HepG2 (cell line): ENCODE results near the gene HDAC4. TPM values are rescaled to one million over a fixed set of nuclear protein-coding genes. Genes with fewer than 3 reads are reported as not detected.

Experiments
- ATAC-seq: fragments of 200-7000 bp; cut with Tn5 transposase; 3 replicates; pipeline ENCODE4 v1.9.1; 2020; ENCODE audit warnings: mild to moderate bottlenecking, moderate library complexity
- BruUV-seq: library from RNA; stranded (reverse); fragments of 400-500 nt; replicated peaks from 2 replicates; lab custom pipeline; 2021; lab: Mats Ljungman, UMichigan
- CTCF ChIA-PET: fragments of 300-600 bp; formaldehyde crosslinking; extraction: SDS; loops from one replicate; lab custom pipeline; 2021; ENCODE audit warnings: low total read pairs, inconsistent platforms, low intra/inter-chr PET ratio; lab: Yijun Ruan, JAX
- POLR2A ChIA-PET: fragments of 350-600 bp; sonication (Branson Sonifier 250); formaldehyde crosslinking; loops from one replicate; lab custom pipeline; 2020; ENCODE audit warnings: antibody characterized with exemption, inconsistent platforms; lab: Yijun Ruan, JAX
- DNase-seq: peaks from one replicate; pipeline ENCODE4 v3.0.0-alpha.2; 2015; ENCODE audit warnings: low spot score
- FAIRE-seq: peaks from 3 replicates; lab custom pipeline; 2011; peaks lifted over from hg19 to GRCh38; lab: Jason Lieb, UNC
- H2AFZ ChIP-seq: one replicate; pipeline ENCODE4 v1.6.1; 2011; ENCODE audit warnings: low read length, inconsistent platforms
- H3K27ac ChIP-seq: fragments of 300-600 bp; 3 replicates; pipeline ENCODE4 v1.8.0; 2011; ENCODE audit warnings: mixed run types, mild to moderate bottlenecking, mixed read lengths, low read length, inconsistent platforms; ENCODE audit not compliant: insufficient read depth; ENCODE audit errors: extremely low read length
- H3K27me3 ChIP-seq, 2 experiments: fragments of 200-600 bp in 1 of 2; 2 replicates in 1 of 2; 3 replicates in 1 of 2; pipeline versions ENCODE4 v1.6.0 to v1.8.0; 2011; ENCODE audit warnings: low read length in 2 of 2, mild to moderate bottlenecking in 2 of 2, moderate library complexity in 2 of 2, inconsistent platforms in 1 of 2; ENCODE audit not compliant: insufficient read depth in 2 of 2, control insufficient read depth in 1 of 2
- H3K36me3 ChIP-seq, 2 experiments: fragments of 200-600 bp in 1 of 2; replicated peaks in 1 of 2; 2 replicates in 1 of 2; 3 replicates in 1 of 2; pipeline versions ENCODE4 v1.5.1 to v1.8.0; 2011; ENCODE audit warnings: low read length in 2 of 2, inconsistent platforms in 1 of 2; ENCODE audit not compliant: insufficient read depth in 2 of 2, control insufficient read depth in 1 of 2
- H3K4me1 ChIP-seq: 2 replicates; pipeline ENCODE4 v1.5.1; 2012; ENCODE audit warnings: low read length, inconsistent platforms; ENCODE audit not compliant: insufficient read depth
- H3K4me2 ChIP-seq: 2 replicates; pipeline ENCODE4 v1.6.0; 2011; ENCODE audit warnings: low read depth, low read length, inconsistent platforms
- H3K4me3 ChIP-seq, 3 experiments: fragments of 200-600 bp in 1 of 3; sonication (generic), shearing (Covaris generic) in 1 of 3; replicated peaks in 1 of 3; 2 replicates each; pipeline ENCODE4 v1.5.1; 2011 to 2016; ENCODE audit warnings: low read length in 3 of 3, inconsistent platforms in 2 of 3, low read depth in 2 of 3, mild to moderate bottlenecking in 2 of 3, control low read depth in 1 of 3, mixed read lengths in 1 of 3; ENCODE audit not compliant: insufficient read depth in 1 of 3
- H3K79me2 ChIP-seq: one replicate; pipeline ENCODE4 v1.6.1; 2011; ENCODE audit warnings: low read length, inconsistent platforms; ENCODE audit not compliant: insufficient read depth
- H3K9ac ChIP-seq: 2 replicates; pipeline ENCODE4 v1.6.0; 2011; ENCODE audit warnings: mild to moderate bottlenecking, low read depth, low read length, inconsistent platforms; ENCODE audit not compliant: insufficient read depth
- H3K9me3 ChIP-seq: 2 replicates; pipeline ENCODE4 v1.5.1; 2012; ENCODE audit warnings: mild to moderate bottlenecking, low read length
- H4K20me1 ChIP-seq: 2 replicates; pipeline ENCODE4 v1.6.0; 2011; ENCODE audit warnings: inconsistent platforms, mild to moderate bottlenecking, low read length, moderate library complexity; ENCODE audit not compliant: insufficient read depth
- AGO2 ChIP-seq: fragments of 200-400 bp; formaldehyde crosslinking; optimal IDR thresholded peaks from 2 replicates; pipeline ENCODE3; 2017; ENCODE audit warnings: mild to moderate bottlenecking, low read depth, low read length, moderate library complexity
- ARNT ChIP-seq: fragments of 450-650 bp; IDR thresholded peaks from 2 replicates; pipeline ENCODE4 v1.6.1; 2017
- RFX3 ChIP-seq: IDR thresholded peaks from 2 replicates; pipeline ENCODE4 v1.6.1; 2016; ENCODE audit warnings: missing biosample characterization, missing genetic modification reagents
- ZNF296 ChIP-seq: sonication (generic); formaldehyde crosslinking; conservative IDR thresholded peaks from 2 replicates; pipeline ENCODE4 v1.5.0; 2020; ENCODE audit warnings: mild to moderate bottlenecking, missing genetic modification reagents
- WGBS: methylation state at CpG from one replicate; pipeline ENCODE4 v1.1.6; 2017; ENCODE audit warnings: low lambda C conversion rate; 5-methylcytosine and 5-hydroxymethylcytosine counted together
- in situ Hi-C: cut with HindIII; loops from 2 replicates; pipeline ENCODE4 v1.10.0; 2017; ENCODE audit warnings: low pct_unique_long_range_greater_than_20kb; ENCODE audit not compliant: extremely low pct_ligation_motif_present
- intact Hi-C: fragments of 100-400 bp; cut with micrococcal nuclease; formaldehyde crosslinking; loops from one replicate; pipeline ENCODE4 v1.10.0; 2022; ENCODE audit not compliant: unreplicated experiment
- polyA plus RNA-seq, 8 experiments: library from polyadenylated mRNA; depleted of rRNA in 3 of 8; stranded (reverse) in 7 of 8; unstranded in 1 of 8; fragments of >200 nt; fragmentation: Illumina TruSeq in 4 of 8; extraction: Trizol in 4 of 8; gene quantifications; 2 replicates each; pipeline versions ENCODE4 v1.2.1 to v1.2.3, GENCODE V29; 2011 to 2016; ENCODE audit warnings: low read depth in 4 of 8, missing spikeins in 1 of 8, mixed read lengths in 1 of 8; ENCODE audit not compliant: insufficient read depth in 1 of 8
- total RNA-seq, 5 experiments: library from RNA; depleted of rRNA; stranded (reverse); fragments of >200 nt; fragmentation: Illumina TruSeq; extraction: Trizol; gene quantifications; 2 replicates each; pipeline ENCODE4 v1.2.3, GENCODE V29; 2016; ENCODE audit warnings: low read depth in 1 of 5
- TF ChIP-seq, protein P1 (sequence below): sonication (generic); formaldehyde crosslinking; IDR thresholded peaks from 2 replicates; pipeline ENCODE4 v1.9.0; 2022; ENCODE audit warnings: low read depth, missing genetic modification reagents

Gene HDAC4
- total and polyA plus RNA-seq, 2 of the 13 experiments (the other 11 are each of a cell fraction or from before 2014, with no cell fraction given), result 10.1 to 11.5 TPM

DNA sequence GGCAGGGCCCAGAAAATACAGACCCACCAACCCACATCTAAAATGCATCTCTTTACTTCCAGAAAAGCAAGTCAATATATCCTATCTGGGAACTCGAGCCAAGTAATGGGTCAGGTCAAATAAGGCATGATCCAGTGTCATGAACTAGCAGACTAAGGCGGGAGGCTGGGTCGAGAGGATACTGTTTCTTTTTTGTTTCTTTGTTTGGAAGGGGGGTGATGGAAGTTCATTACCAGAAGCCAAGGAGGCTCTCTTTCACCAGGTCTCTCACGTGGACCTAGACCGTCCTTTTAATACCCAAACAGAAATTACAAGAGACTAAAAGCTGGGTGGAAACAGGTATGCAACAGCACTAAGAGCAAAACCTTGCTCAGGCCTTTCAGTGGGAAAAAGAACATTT lies 108.3 kb downstream of the HDAC4 start:
- POLR2A ChIA-PET, result no interaction called here
- Histone ChIP-seq H3K27ac (no peak overlapping the region), H3K27me3 (no peaks in the 10 kb centered on the region), H3K4me2 (no peak overlapping the region), H3K4me1 (peaks cover 44% of the 10 kb centered on the region), H3K4me3 (no peak overlapping the region), H3K9ac (no peak overlapping the region), H4K20me1 (peaks cover 54% of the 10 kb centered on the region), H3K36me3 (no peaks in the 10 kb centered on the region), H3K79me2 (peaks cover 54% of the 10 kb centered on the region), H2AFZ (no peak overlapping the region), H3K9me3 (no peaks in the 10 kb centered on the region)
- BruUV-seq, result no TSS peak
- ATAC-seq (no peak), DNase-seq (no peak), FAIRE-seq (no peak)
- CTCF ChIA-PET, result no interaction called here
- TF ChIP-seq RFX3, result no peak
- no peak for TF ChIP-seq ARNT
- TF ChIP-seq, protein P1, sequence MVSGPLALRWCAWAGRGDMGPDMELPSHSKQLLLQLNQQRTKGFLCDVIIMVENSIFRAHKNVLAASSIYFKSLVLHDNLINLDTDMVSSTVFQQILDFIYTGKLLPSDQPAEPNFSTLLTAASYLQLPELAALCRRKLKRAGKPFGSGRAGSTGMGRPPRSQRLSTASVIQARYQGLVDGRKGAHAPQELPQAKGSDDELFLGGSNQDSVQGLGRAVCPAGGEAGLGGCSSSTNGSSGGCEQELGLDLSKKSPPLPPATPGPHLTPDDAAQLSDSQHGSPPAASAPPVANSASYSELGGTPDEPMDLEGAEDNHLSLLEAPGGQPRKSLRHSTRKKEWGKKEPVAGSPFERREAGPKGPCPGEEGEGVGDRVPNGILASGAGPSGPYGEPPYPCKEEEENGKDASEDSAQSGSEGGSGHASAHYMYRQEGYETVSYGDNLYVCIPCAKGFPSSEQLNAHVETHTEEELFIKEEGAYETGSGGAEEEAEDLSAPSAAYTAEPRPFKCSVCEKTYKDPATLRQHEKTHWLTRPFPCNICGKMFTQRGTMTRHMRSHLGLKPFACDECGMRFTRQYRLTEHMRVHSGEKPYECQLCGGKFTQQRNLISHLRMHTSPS, result no peak
- no peak for TF ChIP-seq AGO2
- WGBS, result 84% methylated on average over 5 of the region's 5 CpGs
- in situ Hi-C loops (no loop called here), intact Hi-C loops (loop anchor here (10.0 kb wide), 1 partner anchor 112 kb away; the partner anchor contains the start of gene HDAC4)

DNA sequence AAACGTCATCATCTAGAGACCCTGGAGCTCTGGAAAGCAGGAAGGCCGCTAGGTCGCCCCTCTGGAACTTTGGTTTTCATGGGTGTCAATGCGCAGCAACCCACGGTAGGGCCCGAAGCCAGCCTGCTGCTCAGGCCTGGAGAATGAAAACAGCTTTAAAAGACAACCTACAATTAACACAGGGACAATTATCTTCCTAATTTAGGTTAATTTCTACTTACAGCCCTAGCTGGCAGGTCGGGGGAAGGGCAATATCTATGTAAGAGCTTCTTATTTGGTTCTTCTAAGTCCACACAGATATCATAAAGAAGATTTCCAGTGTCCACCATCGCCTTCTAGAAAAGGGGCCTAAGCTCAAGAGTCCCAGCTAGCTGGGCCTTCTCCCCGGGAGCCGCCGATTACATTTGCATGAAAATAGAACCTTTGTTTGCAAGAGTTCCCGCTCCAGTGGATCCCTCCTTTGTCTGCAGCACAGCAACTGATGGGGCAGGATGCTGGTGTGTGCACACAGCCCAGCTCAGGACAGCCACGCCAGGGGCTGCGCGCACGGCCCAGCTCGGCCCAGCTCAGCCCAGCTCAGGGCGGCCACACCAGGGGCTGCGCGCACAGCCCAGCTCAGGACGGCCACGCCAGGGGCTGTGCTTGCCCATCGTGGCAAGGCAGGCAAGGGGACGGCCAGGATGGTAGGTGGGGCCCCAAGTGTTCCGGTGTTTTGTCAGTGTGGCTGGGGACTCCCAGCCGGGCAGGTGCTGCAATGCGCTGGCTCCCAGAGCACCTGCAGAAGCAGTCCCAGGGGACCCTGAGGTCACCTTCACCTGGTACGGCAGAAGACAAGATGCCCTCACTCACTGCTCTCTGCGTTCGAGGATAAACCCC lies 109.1 kb downstream of the HDAC4 start:
- Histone ChIP-seq H3K27ac (no peak overlapping the region), H2AFZ (no peak overlapping the region), H3K27me3 (no peaks in the 10 kb centered on the region), H3K4me2 (no peak overlapping the region), H3K36me3 (no peaks in the 10 kb centered on the region), H4K20me1 (peaks cover 54% of the 10 kb centered on the region), H3K9ac (no peak overlapping the region), H3K4me3 (no peak overlapping the region), H3K79me2 (peaks cover 55% of the 10 kb centered on the region), H3K4me1 (peaks cover 44% of the 10 kb centered on the region), H3K9me3 (no peaks in the 10 kb centered on the region)
- CTCF ChIA-PET, result no interaction called here
- ATAC-seq, result no peak
- POLR2A ChIA-PET, result interaction anchor here (0.6 kb wide), 1 partner anchor 8 kb away, joined by 3 read pairs; no protein-coding TSS in a partner anchor
- intact Hi-C loops, result loop anchor here (10.0 kb wide), 1 partner anchor 113 kb away; the partner anchor contains the start of gene HDAC4
- no peak for FAIRE-seq
- DNase-seq, result no peak
- no peak for TF ChIP-seq ZNF296 (CRISPR knock-in tag)
- peak; percentile 70 for TF ChIP-seq AGO2
- WGBS, result 95% methylated on average over 28 of the region's 30 CpGs
- in situ Hi-C loops, result no loop called here
- no TSS peak for BruUV-seq
